SKM-1 (cell line): ENCODE data around the gene DCX.
A peak's percentile ranks its signal among the peaks of the same experiment; 100 is the strongest.

Source experiments
- DNase-seq: peaks from one replicate; lab custom pipeline; 2025; ENCODE audit not compliant: unreplicated experiment; lab: John Stamatoyannopoulos, UW

Gene DCX

GRCh38 chrX:111318901-111319300, 93.1 kb downstream of the DCX start:
- no peak for DNase-seq

GRCh38 chrX:111309083-111309482, 102.9 kb downstream of the DCX start:
- no peak for DNase-seq

- DNase-seq, result no peak
Observed at GRCh38 chrX:111308039-111308438, 104.0 kb downstream of the DCX start.

GRCh38 chrX:111302284-111302683, 109.7 kb downstream of the DCX start:
- no peak for DNase-seq

- DNase-seq, result no peak
Observed at GRCh38 chrX:111288841-111289240, 123.2 kb downstream of the DCX start.

GRCh38 chrX:111284631-111285293, 127.2 kb downstream of the DCX start:
- no peak for DNase-seq

- DNase-seq, result no peak
Observed at GRCh38 chrX:111283446-111283845, 128.5 kb downstream of the DCX start.

- no peak for DNase-seq
Observed at GRCh38 chrX:111282991-111283390, 129.0 kb downstream of the DCX start.

GRCh38 chrX:111282139-111282538, 129.9 kb downstream of the DCX start:
- DNase-seq, result no peak

GRCh38 chrX:111270339-111270738, 141.7 kb downstream of the DCX start, which contains the start of gene CAPN6:
Gene CAPN6 (minus strand): TSS chrX:111270483. CDS start chrX:111263936, 6,547 bp downstream.
- no peak for DNase-seq

GRCh38 chrX:111268506-111268905, 143.5 kb downstream of the DCX start:
- DNase-seq, result no peak

- DNase-seq, result no peak
Observed at GRCh38 chrX:111265486-111265885, 146.5 kb downstream of the DCX start.

- no peak for DNase-seq
Observed at GRCh38 chrX:111264385-111264784, 147.6 kb downstream of the DCX start.

- DNase-seq, result no peak
Observed at GRCh38 chrX:111262086-111262485, 149.9 kb downstream of the DCX start.

- no peak for DNase-seq
Observed at GRCh38 chrX:111260451-111260850, 151.5 kb downstream of the DCX start.

GRCh38 chrX:111259559-111259958, 152.4 kb downstream of the DCX start:
- no peak for DNase-seq

- no peak for DNase-seq
Observed at GRCh38 chrX:111257733-111258132, 154.3 kb downstream of the DCX start.

GRCh38 chrX:111254896-111255693, 156.9 kb downstream of the DCX start:
- DNase-seq, result no peak

- peak; percentile 0 for DNase-seq
Observed at GRCh38 chrX:111244235-111244750, 167.7 kb downstream of the DCX start.
